NCI-H226 (cell line): Measurements from ENCODE around the gene FAM50B.
A peak's percentile ranks its signal among the peaks of the same experiment; 100 is the strongest.
"Not testable (repeated sequence)": the region's sequence is repeated elsewhere in the genome, so short reads cannot be mapped to it uniquely, and the experiment has no call there.

Experiments used
- DNase-seq: peaks from one replicate; pipeline ENCODE4 v3.0.0-alpha.2; 2015

FAM50B gene

DNA sequence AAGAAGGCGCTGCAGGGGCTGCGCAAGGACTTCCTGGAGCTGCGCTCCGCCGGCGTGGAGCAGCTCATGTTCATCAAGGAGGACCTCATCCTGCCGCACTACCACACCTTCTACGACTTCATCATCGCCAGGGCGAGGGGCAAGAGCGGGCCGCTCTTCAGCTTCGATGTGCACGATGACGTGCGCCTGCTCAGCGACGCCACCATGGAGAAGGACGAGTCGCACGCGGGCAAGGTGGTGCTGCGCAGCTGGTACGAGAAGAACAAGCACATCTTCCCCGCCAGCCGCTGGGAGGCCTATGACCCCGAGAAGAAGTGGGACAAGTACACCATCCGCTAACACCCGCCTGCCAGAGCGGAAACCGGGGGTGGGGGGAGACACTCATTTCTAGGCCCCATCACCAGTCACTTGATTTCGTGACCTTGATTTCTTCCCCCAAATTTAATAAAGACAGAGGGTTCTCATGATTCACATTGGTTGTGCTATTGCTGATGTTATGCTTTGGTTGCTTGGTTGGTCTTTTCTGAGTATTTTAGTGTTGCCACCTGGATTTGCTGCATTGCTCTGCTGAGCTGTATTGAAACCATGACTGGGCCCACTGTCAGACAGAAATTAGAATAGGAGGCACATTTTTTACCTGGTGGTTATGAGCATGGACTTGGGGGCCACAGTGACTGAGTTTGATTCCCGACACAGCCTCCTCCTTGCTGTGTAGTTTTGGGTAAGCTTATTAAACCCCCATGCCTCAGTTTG is 1.5 kb downstream of the FAM50B start:
- DNase-seq = no peak

- no peak for DNase-seq
Measured at GRCh38 chr6:3851839-3852238, 2.7 kb downstream of the FAM50B start.

DNA sequence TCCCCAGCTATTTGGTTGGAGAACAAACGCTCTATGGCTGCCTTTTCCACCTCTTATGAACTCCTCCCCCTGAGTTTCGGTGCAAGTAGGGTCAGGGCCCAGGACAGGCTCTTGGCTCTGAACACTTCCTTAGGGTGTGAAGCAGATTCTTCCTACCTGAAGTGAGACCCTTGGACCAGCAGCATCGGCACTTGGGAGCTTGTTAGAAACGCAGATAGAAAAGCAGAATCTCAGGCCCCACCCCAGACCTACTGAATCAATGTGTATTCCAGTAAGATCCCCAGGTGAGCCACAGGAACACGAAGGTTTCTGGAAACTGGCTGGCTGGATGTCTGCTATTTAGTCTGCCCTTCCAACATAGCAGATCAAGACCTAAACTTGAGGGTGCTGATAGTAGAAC is 3.2 kb downstream of the FAM50B start:
- DNase-seq = no peak

- DNase-seq = no peak
Measured at GRCh38 chr6:3855866-3856265, 6.7 kb downstream of the FAM50B start.

- DNase-seq = no peak
Measured at GRCh38 chr6:3856576-3856975, 7.4 kb downstream of the FAM50B start.

DNA sequence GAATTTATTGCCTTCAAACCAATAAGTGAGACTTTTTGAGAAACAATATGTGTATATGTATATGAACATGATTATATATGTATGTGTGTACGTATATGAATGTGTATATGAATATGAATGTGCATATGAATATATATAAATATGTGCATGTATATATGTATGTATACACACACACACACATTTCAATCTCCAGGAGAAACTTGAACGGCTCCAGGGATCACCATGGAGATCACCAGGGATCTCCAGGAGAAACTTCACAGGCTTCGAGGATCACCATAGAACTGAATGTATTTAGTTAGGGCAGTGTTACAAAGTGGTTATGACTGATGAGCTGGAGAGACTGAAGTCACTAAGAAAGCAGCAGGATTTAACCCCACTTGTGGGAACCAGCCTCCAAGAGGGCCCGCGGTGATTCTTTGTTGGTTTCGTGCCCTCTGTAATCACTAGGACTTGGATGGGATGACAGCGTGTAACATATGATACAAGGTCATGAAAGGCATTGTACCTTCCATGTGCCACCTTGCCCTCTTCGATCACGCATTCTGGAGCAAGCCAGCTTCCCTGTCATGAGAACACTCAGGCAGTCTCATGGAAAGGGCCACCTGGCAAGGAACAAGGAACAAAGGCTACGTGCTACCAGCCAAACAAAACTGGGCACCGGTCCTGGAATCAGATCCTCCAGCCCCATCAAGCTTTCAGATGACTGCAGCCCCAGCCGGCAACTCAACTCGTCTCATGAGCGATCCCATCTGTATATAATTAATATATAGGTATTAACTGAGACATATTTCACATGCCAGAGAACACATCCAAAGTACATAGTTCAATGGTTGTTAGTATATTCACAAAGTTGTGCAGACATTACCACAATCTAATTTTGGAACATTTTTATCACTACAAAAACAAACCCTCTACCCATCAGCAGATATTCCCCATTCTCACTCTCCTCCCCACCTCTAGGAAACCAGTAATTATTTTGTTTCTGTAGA is 8.6 kb downstream of the FAM50B start:
- no peak for DNase-seq

DNA sequence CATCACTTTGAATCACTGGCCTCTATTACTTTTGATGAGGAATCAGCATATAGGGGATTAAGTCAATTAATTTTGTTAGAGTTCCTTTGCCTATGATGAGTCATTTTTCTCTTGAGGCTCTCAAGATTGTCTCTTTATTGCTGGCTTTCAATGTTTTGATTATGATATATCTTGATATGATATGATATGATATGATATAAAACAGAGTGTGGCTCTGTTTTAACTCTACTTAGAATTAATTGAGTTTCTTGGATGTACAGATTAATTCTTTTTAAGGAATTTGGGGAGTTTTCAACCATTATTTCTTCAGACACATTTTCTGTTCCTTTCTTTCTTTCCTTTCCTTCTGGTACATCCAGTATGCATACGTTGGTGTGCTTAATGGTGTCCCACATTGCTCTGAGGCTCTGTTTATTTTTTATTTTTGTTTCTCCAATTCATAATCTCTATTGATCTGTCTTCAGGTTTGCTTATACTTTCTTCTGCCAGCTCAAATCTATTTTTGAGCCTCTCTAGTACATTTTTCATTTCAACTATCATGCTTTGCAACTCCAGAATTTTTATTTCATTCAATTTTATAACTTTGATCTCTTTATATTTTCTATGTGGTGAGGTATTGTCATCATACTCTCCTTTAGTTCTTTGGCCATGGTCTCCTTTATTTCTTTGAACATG is 10.8 kb downstream of the FAM50B start:
- no peak for DNase-seq

- DNase-seq = no peak
Measured at GRCh38 chr6:3861424-3861823, 12.3 kb downstream of the FAM50B start.

GRCh38 chr6:3862038-3862437 is 12.9 kb downstream of the FAM50B start:
- no peak for DNase-seq

- not testable (repeated sequence) for DNase-seq
Measured at GRCh38 chr6:3863322-3863721, 14.1 kb downstream of the FAM50B start.

- no peak for DNase-seq
Measured at GRCh38 chr6:3865463-3865862, 16.3 kb downstream of the FAM50B start.

DNA sequence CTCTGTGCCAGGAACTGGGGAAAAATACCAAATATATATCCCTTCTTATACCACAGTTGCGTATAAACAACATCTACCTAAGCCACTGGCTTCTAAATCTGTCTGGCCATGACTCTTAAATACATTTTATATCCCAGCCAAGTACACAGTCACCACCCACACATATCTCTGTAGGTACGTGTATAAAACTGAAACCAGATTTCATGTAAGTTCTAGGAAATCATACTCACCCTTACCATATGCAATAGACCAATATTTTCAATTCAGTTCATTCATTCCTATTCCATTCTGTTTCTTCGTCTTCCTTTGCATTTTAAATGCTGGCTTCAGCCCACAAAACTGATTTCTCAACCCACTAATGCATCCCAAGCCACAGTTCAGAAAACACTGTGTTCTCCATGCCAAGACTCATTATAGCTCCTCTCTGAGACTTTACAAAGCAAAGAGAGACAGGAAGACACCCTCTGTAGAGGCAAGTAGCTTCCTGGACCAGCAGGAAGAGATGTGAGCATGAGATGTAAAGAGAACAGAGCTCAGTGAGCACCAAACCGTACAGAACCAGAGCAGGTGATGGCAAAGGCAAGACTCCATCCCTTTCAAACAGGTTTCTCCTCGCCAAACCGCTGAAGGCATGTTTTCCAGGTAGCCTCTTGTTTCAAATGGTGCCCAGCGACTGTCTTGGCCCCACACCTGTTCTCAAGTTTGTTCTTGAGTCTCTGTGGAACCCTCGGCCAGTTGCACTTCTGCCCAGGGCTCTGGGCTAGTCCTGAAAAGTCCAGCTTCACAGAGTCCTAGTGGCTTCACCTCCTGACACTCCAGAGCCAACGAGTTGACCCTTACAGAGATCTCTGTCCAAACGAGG is 18.7 kb downstream of the FAM50B start:
- DNase-seq = peak; percentile 22

DNA sequence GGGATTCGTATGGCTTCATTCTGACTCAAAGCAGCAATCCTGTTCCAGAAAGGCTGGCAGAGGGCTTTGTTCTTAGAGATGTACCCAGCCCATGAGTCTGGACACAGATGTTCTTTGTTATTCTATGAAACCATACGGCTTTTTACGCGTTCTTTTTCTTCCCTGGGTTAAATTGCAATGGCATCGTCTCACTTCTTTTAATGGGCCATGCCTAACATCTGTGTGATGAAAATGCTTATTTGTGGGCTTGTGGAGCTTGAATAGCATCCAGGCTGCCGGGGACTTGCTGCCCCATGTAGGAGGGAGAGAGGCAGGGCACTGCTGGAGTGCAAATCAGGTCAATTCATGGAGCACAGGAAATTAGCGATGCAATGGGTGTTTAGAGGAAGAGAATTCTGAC is 19.4 kb downstream of the FAM50B start:
- no peak for DNase-seq

GRCh38 chr6:3869284-3869631 is 20.1 kb downstream of the FAM50B start:
- DNase-seq = no peak

DNA sequence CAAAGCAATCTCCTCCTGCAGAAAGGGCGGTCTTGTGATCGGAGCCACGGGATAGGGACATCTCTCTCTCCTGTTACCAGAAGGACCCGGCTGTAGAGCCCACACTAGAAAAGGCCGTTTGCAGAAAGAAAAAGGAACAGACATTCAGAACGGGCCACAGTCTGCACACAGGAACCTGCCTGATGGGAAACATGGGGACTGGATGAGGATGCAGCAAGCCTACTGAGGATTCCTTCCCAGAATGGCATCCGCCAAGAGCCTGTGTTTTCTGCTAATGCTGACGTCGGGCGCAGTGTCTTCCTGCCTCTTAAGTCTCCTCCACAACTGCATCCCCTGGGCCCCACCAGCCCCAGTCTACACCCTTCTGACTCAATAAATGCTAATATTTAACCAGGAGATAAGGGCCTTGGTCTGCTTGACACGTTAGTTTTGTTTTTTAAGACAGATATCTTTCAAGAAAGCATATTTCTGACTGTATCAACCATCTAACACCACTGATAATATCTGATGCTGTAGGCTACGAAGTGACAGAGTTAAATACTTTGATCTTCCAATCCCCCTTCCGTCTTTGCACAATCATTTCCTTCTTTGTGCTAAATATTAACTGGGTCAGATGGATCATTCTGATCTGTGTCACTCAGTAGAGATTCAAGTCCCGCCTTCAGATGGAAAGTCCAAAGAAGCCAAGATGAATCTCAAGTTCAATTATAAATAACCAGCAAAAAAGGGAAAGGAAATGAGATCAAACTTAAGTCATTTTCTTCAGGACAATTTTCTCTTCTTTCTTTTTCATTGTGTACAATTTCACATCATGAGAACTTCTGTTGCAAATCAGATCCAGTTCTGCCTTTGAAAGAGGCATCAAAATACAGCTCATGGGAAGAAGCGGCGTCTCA is 20.7 kb downstream of the FAM50B start:
- no peak for DNase-seq

GRCh38 chr6:3870528-3870925 is 21.4 kb downstream of the FAM50B start:
- DNase-seq = no peak

DNA sequence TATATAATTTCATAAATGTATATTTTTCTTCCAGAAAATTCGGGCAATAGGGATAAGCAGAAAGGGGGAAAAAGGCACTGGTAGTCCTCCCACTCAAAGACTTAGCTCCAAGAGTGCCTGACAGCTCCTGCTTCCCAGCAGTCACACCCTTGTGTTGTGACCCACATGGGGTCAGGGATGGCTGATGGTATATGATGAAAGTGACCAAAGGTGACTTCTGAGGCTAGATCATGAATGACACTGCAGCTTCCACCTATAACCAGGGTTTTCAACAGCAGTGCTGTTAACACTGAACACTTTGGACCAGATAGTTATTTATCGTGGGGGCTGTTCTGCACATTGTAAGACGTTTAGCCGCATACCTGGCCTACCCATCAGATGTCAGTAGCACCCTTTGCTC is 22.3 kb downstream of the FAM50B start:
- DNase-seq = no peak

DNA sequence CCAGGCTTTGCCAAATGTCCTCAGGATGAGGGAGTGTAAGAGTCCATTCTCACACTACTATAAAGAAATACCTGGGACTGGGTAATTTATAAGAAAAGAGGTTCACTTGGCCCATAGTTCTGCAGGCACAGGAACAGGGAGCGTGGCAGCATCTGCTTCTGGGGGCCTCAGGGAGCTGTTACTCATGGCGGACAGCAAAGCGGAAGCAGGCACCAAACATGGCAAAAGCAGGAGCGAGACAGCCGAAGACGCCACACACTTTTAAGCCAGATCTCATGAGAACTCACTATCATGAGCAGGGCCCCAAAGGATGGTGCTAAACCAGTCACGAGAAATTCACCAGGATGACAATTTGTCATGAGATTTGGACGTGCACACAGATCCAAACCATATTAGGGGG is 22.8 kb downstream of the FAM50B start:
- DNase-seq = no peak

DNA sequence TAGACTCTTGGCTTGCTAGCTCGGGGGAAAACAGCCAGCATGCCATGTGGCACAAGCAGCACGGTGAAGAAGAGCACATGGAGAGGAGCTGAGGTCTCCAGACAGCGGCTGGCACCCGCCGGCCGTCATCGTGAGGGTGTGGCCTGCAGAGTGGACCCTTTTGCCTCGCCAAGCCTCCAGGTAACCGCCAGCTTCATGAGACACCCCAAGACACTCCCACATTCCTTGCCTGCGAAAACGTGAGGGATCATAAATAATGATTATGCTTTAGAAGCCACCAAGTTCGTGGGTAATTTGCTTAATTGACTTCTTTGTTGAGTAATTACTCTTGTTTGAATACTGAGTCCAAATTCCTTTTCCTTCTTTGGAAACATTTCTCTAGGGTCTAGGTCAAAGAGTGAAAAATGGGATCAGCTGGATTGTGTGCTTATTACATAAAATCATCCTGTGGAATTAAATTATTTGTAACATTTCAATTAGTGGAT is 23.2 kb downstream of the FAM50B start:
- DNase-seq = no peak

DNA sequence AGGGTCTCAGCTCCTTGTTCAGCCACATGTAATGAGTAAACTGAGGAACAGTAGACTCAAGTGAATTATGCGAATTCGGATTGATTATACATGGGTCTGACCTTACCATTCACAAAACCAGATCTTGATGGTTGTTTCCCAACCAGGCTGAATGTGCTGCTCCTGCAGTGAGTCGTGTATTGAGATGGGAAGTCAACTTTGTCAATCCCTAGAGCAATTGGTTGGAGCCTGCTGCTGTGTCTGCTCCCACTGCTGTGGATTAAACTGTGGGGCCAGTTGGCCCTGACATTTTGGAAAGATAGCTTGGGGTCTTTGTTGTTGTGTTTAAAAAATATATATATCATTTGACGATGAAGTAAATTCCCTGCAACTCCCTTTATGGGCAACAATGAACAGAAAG is 23.9 kb downstream of the FAM50B start:
- no peak for DNase-seq

DNA sequence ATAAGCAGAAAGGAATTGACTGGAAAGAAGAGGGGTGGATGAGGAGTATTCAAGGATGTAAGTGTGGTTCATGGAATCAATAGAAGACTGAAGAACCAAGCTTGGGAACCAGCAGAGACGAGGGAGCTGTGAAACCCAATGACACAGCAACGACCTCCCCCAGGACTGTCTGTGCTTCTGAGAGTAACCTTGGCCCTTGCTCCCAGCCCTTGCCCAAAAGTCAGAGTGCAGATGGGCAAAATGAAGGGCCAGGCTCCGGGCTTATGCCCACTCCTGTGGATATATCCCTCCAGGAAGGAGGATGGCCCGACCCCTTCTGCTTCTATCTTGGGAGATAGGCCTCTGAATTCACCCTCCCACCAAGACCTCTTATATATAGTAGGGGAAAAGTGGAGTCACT is 24.9 kb downstream of the FAM50B start:
- DNase-seq = no peak
